Measurements from ENCODE around the gene DLG5.

Gene DLG5

GRCh38 chr10:77742172-77742571 lies 184.4 kb downstream of the DLG5 start:
- DNase-seq = no peak

- DNase-seq = no peak
Measured at GRCh38 chr10:77741746-77742145, 184.8 kb downstream of the DLG5 start.

Data from activated effector memory CD4-positive, alpha-beta T cell treated with Interleukin-2 at 50 U/mL for 16 hours (primary cell).